Mononuclear cell (primary cell): ENCODE results near the gene ITGA11. TPM values are rescaled to one million over a fixed set of nuclear protein-coding genes. Genes with fewer than 3 reads are reported as not detected.

Experiments
- H3K27me3 ChIP-seq: 2 replicates; pipeline ENCODE4 v1.6.0; 2011; ENCODE audit warnings: low read length, control low read depth; ENCODE audit not compliant: insufficient read depth
- H3K4me1 ChIP-seq: 2 replicates; pipeline ENCODE4 v1.5.1; 2011; ENCODE audit warnings: mild to moderate bottlenecking, low read length, control low read depth; ENCODE audit not compliant: insufficient read depth
- H3K4me3 ChIP-seq: 2 replicates; pipeline ENCODE4 v1.5.1; 2011; ENCODE audit warnings: mild to moderate bottlenecking, low read length, moderate library complexity
- H3K9me3 ChIP-seq: 2 replicates; pipeline ENCODE4 v1.5.1; 2011; ENCODE audit warnings: low read depth, mild to moderate bottlenecking, control low read depth, low read length
- total RNA-seq: library from RNA; depleted of rRNA; stranded (reverse); fragments of >200 nt; gene quantifications from one replicate; pipeline ENCODE4 v1.2.3, GENCODE V29; 2012

ITGA11 gene
- total RNA-seq, 1 donor: under 0.01 TPM

- H3K4me1 ChIP-seq: no peaks in the 10 kb centered on the region
- no peak overlapping the region for H3K4me3 ChIP-seq
- H3K9me3 ChIP-seq: no peaks in the 10 kb centered on the region
- no peaks in the 10 kb centered on the region for H3K27me3 ChIP-seq
Observed at GRCh38 chr15:68364028-68364659, 67.8 kb downstream of the ITGA11 start.

- no peak overlapping the region for H3K4me3 ChIP-seq
- no peaks in the 10 kb centered on the region for H3K4me1 ChIP-seq
- no peaks in the 10 kb centered on the region for H3K9me3 ChIP-seq
- H3K27me3 ChIP-seq: no peaks in the 10 kb centered on the region
Observed at GRCh38 chr15:68363353-68363752, 68.6 kb downstream of the ITGA11 start.

- H3K4me3 ChIP-seq: no peak overlapping the region
- H3K4me1 ChIP-seq: no peaks in the 10 kb centered on the region
- no peaks in the 10 kb centered on the region for H3K27me3 ChIP-seq
- no peaks in the 10 kb centered on the region for H3K9me3 ChIP-seq
Observed at GRCh38 chr15:68362537-68363126, 69.3 kb downstream of the ITGA11 start.

- no peak overlapping the region for H3K4me3 ChIP-seq
- no peaks in the 10 kb centered on the region for H3K4me1 ChIP-seq
- H3K27me3 ChIP-seq: no peaks in the 10 kb centered on the region
- no peaks in the 10 kb centered on the region for H3K9me3 ChIP-seq
Observed at GRCh38 chr15:68360721-68361120, 71.2 kb downstream of the ITGA11 start.

DNA sequence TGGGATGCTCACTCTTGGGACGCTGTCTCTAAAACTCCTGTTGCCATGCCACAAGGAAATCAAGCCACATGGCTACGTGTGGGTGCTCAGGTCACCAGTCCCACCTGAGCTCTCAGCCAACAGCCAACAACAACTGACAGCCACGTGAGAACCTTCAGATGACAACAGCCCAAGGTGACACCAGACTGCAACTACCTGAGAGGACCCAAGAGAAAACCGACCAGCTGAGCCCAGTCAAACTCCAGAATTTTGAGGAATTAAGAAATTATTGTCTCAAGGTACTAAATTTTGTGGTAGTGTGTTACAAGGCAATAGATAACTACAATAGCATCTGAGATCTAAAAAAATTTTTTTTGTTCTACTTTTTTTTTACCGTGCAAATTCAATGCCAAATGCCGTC, 75.2 kb downstream of the ITGA11 start:
- no peaks in the 10 kb centered on the region for H3K9me3 ChIP-seq
- no peak overlapping the region for H3K4me3 ChIP-seq
- H3K4me1 ChIP-seq: peaks cover 11% of the 10 kb centered on the region
- H3K27me3 ChIP-seq: no peaks in the 10 kb centered on the region

- H3K9me3 ChIP-seq: no peaks in the 10 kb centered on the region
- no peak overlapping the region for H3K4me3 ChIP-seq
- H3K27me3 ChIP-seq: no peaks in the 10 kb centered on the region
- peaks cover 12% of the 10 kb centered on the region for H3K4me1 ChIP-seq
Observed at GRCh38 chr15:68354923-68355322, 77.0 kb downstream of the ITGA11 start.

- Histone ChIP-seq H3K27me3 (no peaks in the 10 kb centered on the region), H3K4me3 (no peak overlapping the region), H3K4me1 (peaks cover 12% of the 10 kb centered on the region), H3K9me3 (no peaks in the 10 kb centered on the region)
Observed at GRCh38 chr15:68354268-68354667, 77.7 kb downstream of the ITGA11 start.

DNA sequence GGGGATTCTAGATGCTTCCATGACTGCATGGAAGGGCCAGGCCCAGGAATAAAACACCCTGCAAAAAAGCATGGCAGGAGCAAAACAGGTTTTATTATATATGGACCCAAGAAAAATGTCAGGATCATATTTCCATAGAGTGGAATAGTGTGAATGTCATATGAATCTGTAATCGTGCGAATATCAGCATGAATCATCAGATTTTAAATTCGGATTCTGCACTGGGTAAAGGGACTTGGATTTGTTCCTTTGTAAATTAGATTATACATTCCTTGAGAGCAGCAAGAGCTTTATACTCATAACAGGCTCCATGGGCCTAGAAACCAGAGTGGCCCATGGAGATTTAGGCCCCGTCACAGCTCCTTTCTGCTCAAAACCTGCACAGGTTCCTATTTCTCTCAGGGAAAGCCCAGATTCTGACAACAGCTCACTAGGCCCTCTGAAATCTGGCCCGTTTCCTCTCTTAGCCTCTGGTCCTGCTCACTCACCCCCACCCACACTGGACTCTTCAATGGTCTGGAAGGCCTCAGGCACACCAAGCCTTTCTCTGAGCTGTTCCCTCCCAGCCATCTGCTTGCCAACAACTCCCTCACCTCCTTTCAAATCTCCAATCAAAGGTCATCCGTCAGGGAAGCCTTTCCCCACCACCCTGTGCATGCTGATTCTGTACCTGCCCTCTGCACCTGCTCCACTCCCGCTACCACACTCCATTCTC, 78.4 kb downstream of the ITGA11 start:
- no peaks in the 10 kb centered on the region for H3K9me3 ChIP-seq
- H3K4me3 ChIP-seq: no peak overlapping the region
- peaks cover 12% of the 10 kb centered on the region for H3K4me1 ChIP-seq
- no peaks in the 10 kb centered on the region for H3K27me3 ChIP-seq

DNA sequence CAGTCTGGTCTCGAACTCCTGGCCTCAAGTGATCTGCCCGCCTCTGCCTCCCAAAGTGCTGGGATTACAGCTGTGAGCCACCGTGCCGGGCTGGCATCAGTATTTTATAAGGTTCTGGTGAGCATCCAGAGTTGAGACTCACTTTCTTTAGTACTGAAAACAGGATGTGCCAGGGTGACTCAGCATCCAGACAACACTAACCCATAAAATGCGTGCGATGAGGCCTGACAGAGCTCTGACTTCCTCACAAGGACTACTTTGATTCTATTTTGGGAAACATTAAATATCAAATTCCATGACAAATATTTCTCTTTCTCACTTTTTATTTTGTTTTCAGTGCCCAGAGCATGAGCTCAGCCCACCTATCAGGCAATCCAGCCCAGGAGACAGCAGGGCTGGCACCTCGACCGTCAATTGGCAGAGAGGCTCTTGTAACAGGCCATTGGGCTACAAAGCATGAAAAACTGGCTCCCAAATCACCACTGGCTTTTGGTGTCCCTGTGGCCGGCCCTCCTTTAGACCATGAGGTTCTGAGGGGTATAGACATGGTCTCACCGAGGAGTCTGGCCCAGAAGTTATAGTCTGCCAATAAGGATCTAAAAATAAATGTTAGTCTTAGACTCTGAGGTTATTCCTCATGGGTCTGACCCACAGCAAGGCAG, 79.4 kb downstream of the ITGA11 start:
- Histone ChIP-seq H3K4me3 (no peak overlapping the region), H3K4me1 (peaks cover 12% of the 10 kb centered on the region), H3K27me3 (no peaks in the 10 kb centered on the region), H3K9me3 (no peaks in the 10 kb centered on the region)

DNA sequence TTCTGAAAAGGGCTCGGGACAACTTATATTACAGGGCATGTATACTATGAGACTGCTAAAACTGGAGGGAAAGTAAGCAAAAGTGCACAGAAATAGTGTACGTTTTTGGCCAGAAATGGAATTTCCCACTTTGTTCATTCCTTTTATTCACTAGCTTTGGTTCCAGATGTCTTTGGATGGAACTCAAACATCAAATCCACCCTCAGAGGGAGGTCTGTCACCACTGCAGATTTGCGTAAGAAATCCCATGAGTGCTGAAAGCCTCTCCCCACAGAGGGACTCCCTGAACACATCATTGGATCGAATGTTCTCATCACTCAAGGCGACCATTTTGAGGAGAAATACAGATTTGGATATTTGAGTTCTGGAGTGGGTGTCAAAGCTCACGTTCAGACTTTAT, 82.8 kb downstream of the ITGA11 start:
- no peak overlapping the region for H3K4me3 ChIP-seq
- H3K4me1 ChIP-seq: peaks cover 12% of the 10 kb centered on the region
- H3K27me3 ChIP-seq: no peaks in the 10 kb centered on the region
- no peaks in the 10 kb centered on the region for H3K9me3 ChIP-seq

- H3K4me3 ChIP-seq: no peak overlapping the region
- H3K4me1 ChIP-seq: peaks cover 12% of the 10 kb centered on the region
- H3K9me3 ChIP-seq: no peaks in the 10 kb centered on the region
- H3K27me3 ChIP-seq: no peaks in the 10 kb centered on the region
Observed at GRCh38 chr15:68348606-68349005, 83.4 kb downstream of the ITGA11 start.

DNA sequence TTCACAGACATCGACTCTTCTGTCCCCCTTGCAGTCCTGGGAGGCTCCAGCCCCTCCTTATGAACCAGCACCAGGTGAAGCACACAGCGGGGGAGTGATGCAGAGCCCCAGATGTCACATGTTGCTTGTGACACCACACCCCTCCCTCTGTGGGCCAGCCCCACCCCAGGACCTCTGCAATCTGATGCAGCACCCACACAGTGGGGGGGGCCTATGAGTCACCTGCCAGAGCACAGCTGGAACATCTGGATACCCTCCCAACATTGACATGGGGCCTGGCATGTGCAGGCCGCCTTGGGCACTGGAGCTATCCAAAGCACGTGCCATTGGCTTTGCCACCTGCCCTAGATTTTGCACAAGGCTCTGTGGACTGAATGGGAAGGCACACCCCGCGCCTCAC, 83.9 kb downstream of the ITGA11 start:
- Histone ChIP-seq H3K27me3 (no peaks in the 10 kb centered on the region), H3K4me3 (no peak overlapping the region)

DNA sequence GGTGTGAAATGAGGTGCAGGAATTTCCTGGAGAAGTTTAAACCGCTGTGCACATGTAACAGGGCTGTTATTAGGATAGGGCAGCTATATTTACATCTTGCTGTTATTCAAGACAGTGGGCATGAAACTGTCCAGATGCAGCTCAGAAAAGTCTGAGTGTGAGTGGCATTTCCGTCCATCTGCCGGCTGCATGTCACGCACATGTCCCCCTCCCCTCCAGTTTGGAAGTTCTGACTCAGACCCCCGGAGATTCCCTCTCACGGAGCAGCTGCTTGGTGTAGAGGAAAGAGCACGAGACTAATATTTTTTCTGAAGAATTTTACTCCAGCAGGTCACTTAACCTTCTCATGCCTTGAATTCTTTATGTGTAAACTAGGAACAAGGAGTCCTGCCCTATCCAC, 84.6 kb downstream of the ITGA11 start:
- Histone ChIP-seq H3K4me1 (peaks cover 7% of the 10 kb centered on the region), H3K9me3 (no peaks in the 10 kb centered on the region), H3K4me3 (no peak overlapping the region), H3K27me3 (no peaks in the 10 kb centered on the region)

More for the DNA sequence above, 83.9 kb downstream of the ITGA11 start:
- H3K4me1 ChIP-seq: peaks cover 12% of the 10 kb centered on the region
- no peaks in the 10 kb centered on the region for H3K9me3 ChIP-seq

DNA sequence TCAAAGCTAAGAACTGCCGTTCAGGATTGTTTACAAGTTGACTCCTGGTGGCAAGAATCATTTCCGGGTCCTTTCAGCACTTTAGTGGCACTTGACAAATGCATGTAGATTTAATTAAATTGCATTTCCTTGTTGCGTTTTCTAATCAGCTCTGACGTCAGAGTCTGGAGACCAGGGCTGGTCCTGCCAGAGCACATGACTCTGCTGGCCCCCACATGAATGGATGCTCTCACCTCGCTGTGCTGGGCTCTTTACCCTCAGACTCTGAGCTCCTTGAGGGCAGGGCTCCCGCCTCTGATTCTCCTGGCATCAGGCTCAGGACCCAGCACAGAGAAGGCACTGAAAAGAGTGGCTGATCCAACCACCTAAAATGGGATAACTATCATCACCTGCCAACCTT, 85.0 kb downstream of the ITGA11 start:
- peaks cover 3% of the 10 kb centered on the region for H3K4me1 ChIP-seq
- no peaks in the 10 kb centered on the region for H3K9me3 ChIP-seq
- no peak overlapping the region for H3K4me3 ChIP-seq
- no peaks in the 10 kb centered on the region for H3K27me3 ChIP-seq

DNA sequence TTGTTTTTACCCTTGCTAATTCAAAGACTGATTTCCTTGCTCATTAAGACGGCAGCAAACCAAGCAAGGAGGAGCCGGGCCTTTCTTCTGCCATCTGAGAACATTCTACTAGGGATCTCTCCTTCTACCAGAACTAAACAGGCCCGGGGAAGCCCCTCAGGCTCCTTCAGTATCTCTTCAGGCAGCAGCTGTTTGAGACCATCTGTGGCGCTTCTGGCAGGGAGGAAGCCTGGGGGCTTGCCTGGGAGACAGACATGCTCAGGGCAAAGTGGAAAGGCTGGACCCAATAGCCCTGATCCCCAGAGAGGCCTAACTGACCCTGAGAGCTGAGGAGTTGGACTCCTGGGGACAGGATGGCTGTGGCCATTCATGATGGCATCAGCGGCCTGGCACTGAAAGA, 86.5 kb downstream of the ITGA11 start:
- Histone ChIP-seq H3K4me3 (no peak overlapping the region), H3K4me1 (peaks cover 6% of the 10 kb centered on the region), H3K27me3 (no peaks in the 10 kb centered on the region), H3K9me3 (no peaks in the 10 kb centered on the region)
